NCI-H2081 (cell line): ENCODE measurements around the gene ITIH1.

Source experiments
- DNase-seq, 2 experiments: peaks; one replicate each; lab custom pipeline; 2025; lab: John Stamatoyannopoulos, UW

ITIH1 gene

GRCh38 chr3:52839268-52839575 is 61.8 kb downstream of the ITIH1 start:
- DNase-seq, result no peak

- no peak for DNase-seq
Observed at GRCh38 chr3:52839892-52840545, 62.6 kb downstream of the ITIH1 start.

- DNase-seq, result no peak
Observed at GRCh38 chr3:52841211-52841980, 64.0 kb downstream of the ITIH1 start.
